Psoas muscle (tissue), 8 donors: Measurements from ENCODE around the gene RTKN2. TPM values are rescaled to one million over a fixed set of nuclear protein-coding genes. Genes with fewer than 3 reads are reported as not detected.
A peak's percentile ranks its signal among the peaks of the same experiment; 100 is the strongest.

Experiments used
- ATAC-seq, 4 donors: fragments of 200-7000 bp; cut with Tn5 transposase; one replicate each; pipeline ENCODE4 v1.9.1; 2020; ENCODE audit warnings: moderate library complexity in 3 of 4, mild to moderate bottlenecking in 2 of 4
- DNase-seq, 2 donors: peaks; one replicate each; pipeline ENCODE4 v3.0.0-alpha.2; 2020
- H3K27ac ChIP-seq: fragments of 200-600 bp; one replicate; pipeline ENCODE4 v1.8.0; 2022
- H3K27me3 ChIP-seq, 3 donors: fragments of 200-600 bp in 1 of 3; one replicate each; pipeline versions ENCODE4 v1.6.1 to v1.8.0; 2013 to 2022; ENCODE audit warnings: low read length in 2 of 3, mild to moderate bottlenecking in 2 of 3, moderate library complexity in 1 of 3; ENCODE audit not compliant: insufficient read depth in 3 of 3
- H3K36me3 ChIP-seq, 2 donors: fragments of 200-600 bp in 1 of 2; one replicate each; pipeline versions ENCODE4 v1.6.1 to v1.8.0; 2013 to 2022; ENCODE audit warnings: low read depth in 1 of 2, mild to moderate bottlenecking in 1 of 2, moderate library complexity in 1 of 2; ENCODE audit not compliant: insufficient read depth in 1 of 2
- H3K4me1 ChIP-seq: fragments of 200-600 bp; one replicate; pipeline ENCODE4 v1.8.0; 2022
- H3K4me3 ChIP-seq: fragments of 200-600 bp; one replicate; pipeline ENCODE4 v1.8.0; 2022; ENCODE audit warnings: mild to moderate bottlenecking
- H3K9me3 ChIP-seq: fragments of 200-600 bp; one replicate; pipeline ENCODE4 v1.8.0; 2022
- CTCF ChIP-seq: fragments of 200-600 bp; IDR thresholded peaks from one replicate; pipeline ENCODE4 v1.8.0; 2022; ENCODE audit warnings: antibody characterized with exemption
- WGBS, 3 donors: extraction: QIAGEN DNeasy Blood & Tissue Kit; methylation state at CpG; one replicate each; pipeline versions ENCODE4 v1.1.6 to v1.1.7; 2013; 5-methylcytosine and 5-hydroxymethylcytosine counted together
- intact Hi-C, 2 donors: fragments of 100-400 bp; cut with DNase I; formaldehyde crosslinking; loops; one replicate each; pipeline versions ENCODE4 v1.11.0 to v1.14.2; 2022
- long read RNA-seq, 2 donors: library from polyadenylated mRNA; unstranded; transcript quantifications; one replicate each; pipeline ENCODE4 v2.0.0, GENCODE V29; 2021
- polyA plus RNA-seq, 3 donors: library from polyadenylated mRNA; stranded (reverse); fragments of 200-250 nt; gene quantifications; one replicate each; pipeline ENCODE4 v1.2.3, GENCODE V29; 2013
- total RNA-seq, 4 donors: library from RNA; stranded (reverse); fragmentation: NEBNext Ultra II Directional in 2 of 4; extraction: Animal tissue kit (Norgen Biotek cat#: 25700) in 2 of 4; gene quantifications; one replicate each; pipeline versions ENCODE4 v1.2.1 to v1.2.4, GENCODE V29; 2021 to 2023
- donor health status: healthy with polysubstance abuse.
- donor health status: DM: no; HTN: no; CAD: no; lungs with moderate emphysema.
- donor health status: Bipolar disorder and iron deficiency.
- donor health status: healthy.
- donor health status: DM: yes; HTN: yes; CAD: no.
- donor health status: DM: no; HTN: no; CAD: no.
- donor health status: DM: no; HTN: no; CAD: no.
- donor health status: DM: yes; HTN: yes; CAD: no.

The RTKN2 gene, protein sequence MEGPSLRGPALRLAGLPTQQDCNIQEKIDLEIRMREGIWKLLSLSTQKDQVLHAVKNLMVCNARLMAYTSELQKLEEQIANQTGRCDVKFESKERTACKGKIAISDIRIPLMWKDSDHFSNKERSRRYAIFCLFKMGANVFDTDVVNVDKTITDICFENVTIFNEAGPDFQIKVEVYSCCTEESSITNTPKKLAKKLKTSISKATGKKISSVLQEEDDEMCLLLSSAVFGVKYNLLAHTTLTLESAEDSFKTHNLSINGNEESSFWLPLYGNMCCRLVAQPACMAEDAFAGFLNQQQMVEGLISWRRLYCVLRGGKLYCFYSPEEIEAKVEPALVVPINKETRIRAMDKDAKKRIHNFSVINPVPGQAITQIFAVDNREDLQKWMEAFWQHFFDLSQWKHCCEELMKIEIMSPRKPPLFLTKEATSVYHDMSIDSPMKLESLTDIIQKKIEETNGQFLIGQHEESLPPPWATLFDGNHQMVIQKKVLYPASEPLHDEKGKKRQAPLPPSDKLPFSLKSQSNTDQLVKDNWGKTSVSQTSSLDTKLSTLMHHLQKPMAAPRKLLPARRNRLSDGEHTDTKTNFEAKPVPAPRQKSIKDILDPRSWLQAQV
- total RNA-seq (under 1 TPM in 1 of 4 donors, not detected in 3; 0.09 TPM), polyA plus RNA-seq (under 1 TPM; 0.01 to 0.04 (median 0.03) TPM)
- long read RNA-seq, donor 1, result 0 reads
- long read RNA-seq, donor 2, result 0 reads

DNA sequence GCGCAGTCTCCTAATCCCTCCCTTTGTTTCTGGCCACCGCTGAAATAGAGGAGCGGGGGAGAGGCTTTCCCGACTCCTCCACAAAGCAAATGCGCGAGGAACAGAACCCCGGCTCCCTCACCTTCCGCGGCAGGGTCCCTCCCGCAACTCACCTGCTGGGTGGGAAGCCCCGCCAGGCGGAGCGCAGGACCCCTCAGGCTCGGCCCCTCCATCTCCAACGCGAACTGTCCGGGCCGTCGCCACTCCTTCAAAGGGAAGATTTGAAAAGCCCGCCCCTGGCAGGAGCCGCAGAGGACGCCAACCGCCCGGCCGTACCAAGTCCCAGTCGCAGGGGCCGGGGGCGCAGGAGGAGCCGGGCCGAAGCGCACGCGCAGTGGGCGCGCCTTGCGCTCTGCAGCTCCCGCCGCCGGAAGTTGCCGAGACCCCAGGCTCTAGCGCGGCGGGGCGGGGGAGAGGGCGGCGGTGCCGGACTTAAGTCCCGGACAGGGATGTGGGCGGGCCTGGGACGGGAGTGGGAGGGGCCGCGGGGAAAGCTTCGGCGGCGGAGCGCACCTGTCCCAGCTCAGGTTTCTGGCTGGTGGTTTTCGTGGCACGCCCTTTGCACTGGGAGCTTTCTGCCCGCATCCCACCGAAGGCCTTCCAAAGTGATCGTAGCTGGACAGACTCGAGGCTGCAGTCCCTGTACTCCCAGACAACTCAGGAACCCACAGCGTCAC lies at the start of gene RTKN2:
Gene RTKN2 (minus strand): TSS at position 446 of the 716 bp plus-strand sequence. CDS start 234 bp downstream, at position 212.
- H3K9me3 ChIP-seq, result no peaks in the 10 kb centered on the region
- intact Hi-C loops, result no loop called here
- no peak for TF ChIP-seq CTCF
- H3K27me3 ChIP-seq, result peaks cover 0 to 12% (median 0%) of the 10 kb centered on the region in 3 donors
- no peaks in the 10 kb centered on the region for H3K36me3 ChIP-seq
- peaks cover 7% of the 10 kb centered on the region for H3K4me1 ChIP-seq
- no peak within 1 kb of the TSS for H3K27ac ChIP-seq
- 0 to 1% (median 1%) methylated on average over 46 to 63 of the region's 63 CpGs for WGBS, 3 donors
- ATAC-seq (peak; percentile 89 to 93 (median 90)), DNase-seq (peak; percentile 53 to 79)
- peak within 1 kb of the TSS; percentile 82 for H3K4me3 ChIP-seq

GRCh38 chr10:62317257-62317656 lies 48.6 kb upstream of the RTKN2 start:
- Histone ChIP-seq H3K9me3 (no peaks in the 10 kb centered on the region), H3K36me3 (no peaks in the 10 kb centered on the region), H3K4me1 (no peaks in the 10 kb centered on the region), H3K4me3 (no peak overlapping the region), H3K27me3 (no peaks in the 10 kb centered on the region), H3K27ac (no peak overlapping the region)
- no peak for TF ChIP-seq CTCF
- 83 to 89% (median 85%) methylated on average over 6 of the region's 6 CpGs for WGBS, 3 donors
- intact Hi-C loops, result no loop called here
- DNase-seq, result no peak
- ATAC-seq, result no peak

DNA sequence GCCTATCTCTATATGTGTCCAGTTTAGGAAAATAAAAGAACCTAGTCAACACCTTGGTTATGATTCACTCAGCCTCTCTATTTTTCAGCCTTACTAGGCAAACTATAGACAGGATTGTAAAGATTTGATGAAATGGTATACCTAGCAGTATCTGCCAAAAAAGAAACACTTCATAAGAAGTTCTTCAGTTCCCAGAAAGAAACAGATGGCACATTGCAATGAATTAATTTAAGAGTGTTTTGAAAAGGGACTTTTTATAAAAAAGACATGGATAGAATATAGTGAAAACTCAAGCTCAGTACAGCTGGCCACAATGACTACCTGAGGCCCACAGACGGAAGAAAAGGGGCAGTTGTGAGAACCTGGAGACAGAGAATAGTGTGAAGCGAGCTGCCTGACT lies 40.6 kb upstream of the RTKN2 start:
- Histone ChIP-seq H3K36me3 (no peaks in the 10 kb centered on the region), H3K27me3 (peaks cover 0 to 4% (median 0%) of the 10 kb centered on the region in 3 donors), H3K9me3 (no peaks in the 10 kb centered on the region), H3K27ac (no peak overlapping the region), H3K4me3 (no peak overlapping the region), H3K4me1 (no peaks in the 10 kb centered on the region)
- TF ChIP-seq CTCF, result no peak
- DNase-seq (no peak), ATAC-seq (no peak)
- intact Hi-C loops, result no loop called here
- WGBS, 3 donors, result 90 to 98% (median 92%) methylated on average over 2 of the region's 2 CpGs

DNA sequence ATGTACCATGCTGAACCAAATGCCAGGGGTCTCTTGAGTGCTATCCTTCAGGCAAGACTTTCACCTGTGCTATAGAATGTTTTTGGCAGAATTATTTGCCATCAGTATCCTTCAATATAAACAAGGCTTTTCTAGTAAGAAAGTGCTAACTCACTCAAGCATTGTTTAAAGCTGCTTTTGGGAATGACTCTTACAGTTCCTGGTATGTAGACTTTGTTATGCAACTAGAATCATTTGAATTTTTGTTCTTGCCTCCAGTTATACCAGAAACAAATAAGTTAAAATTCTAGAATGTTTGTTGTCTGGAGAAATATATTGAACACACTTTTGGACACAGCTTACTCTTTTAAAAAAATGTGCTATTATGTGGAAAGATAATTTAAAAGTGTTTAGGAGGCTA lies 39.5 kb upstream of the RTKN2 start:
- no peak for TF ChIP-seq CTCF
- Histone ChIP-seq H3K36me3 (no peaks in the 10 kb centered on the region), H3K9me3 (no peaks in the 10 kb centered on the region), H3K4me1 (no peaks in the 10 kb centered on the region), H3K27me3 (peaks cover 0 to 4% (median 0%) of the 10 kb centered on the region in 3 donors), H3K4me3 (no peak overlapping the region), H3K27ac (no peak overlapping the region)
- intact Hi-C loops, result no loop called here
- ATAC-seq, result no peak
- DNase-seq, result no peak
